Measurements from ENCODE around the gene MAGOHB.
A peak's percentile ranks its signal among the peaks of the same experiment; 100 is the strongest.
"Not testable (repeated sequence)": the region's sequence is repeated elsewhere in the genome, so short reads cannot be mapped to it uniquely, and the experiment has no call there.

Gene MAGOHB

DNA sequence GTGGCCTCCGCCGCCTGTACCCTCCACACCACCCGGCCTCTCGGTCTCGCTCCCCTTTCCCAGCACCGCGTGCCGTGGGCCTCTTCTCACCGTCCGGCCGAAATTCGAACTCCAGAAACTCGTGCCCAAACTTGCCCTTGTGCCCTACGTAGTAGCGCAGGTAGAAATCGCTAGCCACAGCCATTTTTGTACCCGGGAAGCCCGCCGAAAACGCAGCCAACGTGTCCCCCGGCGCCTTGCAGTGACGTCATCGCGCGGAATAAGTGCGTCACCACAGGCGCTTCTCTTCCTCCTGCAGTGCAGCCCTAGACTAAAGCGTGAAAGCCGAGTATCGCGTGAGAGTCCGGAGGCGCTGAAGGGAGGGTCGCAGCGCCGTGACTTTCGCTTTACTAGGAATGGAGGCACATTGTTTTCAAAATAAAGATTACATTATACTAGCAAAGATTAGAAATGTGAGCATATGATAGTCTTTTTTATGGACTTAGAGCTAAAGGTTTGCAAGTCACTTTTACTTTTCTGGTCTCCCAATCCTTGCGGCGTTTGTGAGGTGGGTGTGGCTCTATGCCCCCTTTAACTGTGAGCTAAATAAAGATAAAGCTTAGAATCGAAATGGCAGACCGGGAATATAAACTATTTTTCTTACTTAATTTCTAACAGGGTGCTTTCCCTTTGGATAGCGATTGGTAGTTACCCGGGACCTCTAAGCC, at the start of gene MAGOHB:
MAGOHB (minus strand) TSS at position 261 of the 707 bp plus-strand sequence; CDS start at position 184, 77 bp downstream.
- peak; percentile 95 to 96 for DNase-seq

- no peak for DNase-seq
Observed at GRCh38 chr12:10661338-10661737, 47.9 kb upstream of the MAGOHB start.

GRCh38 chr12:10654003-10654402, 40.6 kb upstream of the MAGOHB start:
- DNase-seq, result no peak

GRCh38 chr12:10652192-10652591, 38.8 kb upstream of the MAGOHB start:
- no peak for DNase-seq

DNA sequence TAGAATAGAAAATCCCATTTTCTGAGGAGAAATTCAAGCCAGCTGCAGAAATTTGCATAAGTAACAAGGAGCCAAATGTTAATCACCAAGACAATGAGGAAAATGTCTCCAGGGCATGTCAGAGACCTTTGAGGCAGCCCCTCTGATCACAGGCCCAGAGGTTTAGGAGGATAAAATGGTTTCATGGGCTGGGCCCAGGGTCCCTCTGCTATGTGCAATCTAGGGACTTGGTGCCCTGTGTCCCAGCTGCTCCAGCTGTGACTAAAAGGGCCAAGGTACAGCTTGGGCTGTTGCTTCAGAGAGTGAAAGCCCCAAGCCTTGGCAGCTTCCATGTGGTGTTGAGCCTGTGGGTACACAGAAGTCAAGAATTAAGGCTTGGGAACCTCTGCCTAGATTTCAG, 33.2 kb upstream of the MAGOHB start:
- not testable (repeated sequence) for DNase-seq

DNA sequence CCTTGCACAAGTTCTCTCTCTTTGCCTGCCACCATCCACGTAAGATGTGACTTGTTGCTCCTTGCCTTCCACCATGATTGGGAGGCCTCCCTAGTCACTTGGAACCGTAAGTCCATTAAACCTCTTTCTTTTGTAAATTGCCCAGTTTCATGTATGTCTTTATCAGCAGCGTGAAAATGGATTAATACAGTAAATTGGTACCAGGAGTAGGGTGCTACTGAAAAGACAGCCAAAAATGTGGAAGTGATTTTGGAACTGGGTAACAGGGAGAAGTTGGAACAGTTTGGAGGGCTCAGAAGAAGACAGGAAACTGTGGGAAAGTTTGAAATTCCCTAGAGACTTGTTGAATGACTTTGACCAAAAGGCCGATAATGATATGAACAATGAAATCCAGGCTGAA, 32.5 kb upstream of the MAGOHB start:
- DNase-seq, result no peak

DNA sequence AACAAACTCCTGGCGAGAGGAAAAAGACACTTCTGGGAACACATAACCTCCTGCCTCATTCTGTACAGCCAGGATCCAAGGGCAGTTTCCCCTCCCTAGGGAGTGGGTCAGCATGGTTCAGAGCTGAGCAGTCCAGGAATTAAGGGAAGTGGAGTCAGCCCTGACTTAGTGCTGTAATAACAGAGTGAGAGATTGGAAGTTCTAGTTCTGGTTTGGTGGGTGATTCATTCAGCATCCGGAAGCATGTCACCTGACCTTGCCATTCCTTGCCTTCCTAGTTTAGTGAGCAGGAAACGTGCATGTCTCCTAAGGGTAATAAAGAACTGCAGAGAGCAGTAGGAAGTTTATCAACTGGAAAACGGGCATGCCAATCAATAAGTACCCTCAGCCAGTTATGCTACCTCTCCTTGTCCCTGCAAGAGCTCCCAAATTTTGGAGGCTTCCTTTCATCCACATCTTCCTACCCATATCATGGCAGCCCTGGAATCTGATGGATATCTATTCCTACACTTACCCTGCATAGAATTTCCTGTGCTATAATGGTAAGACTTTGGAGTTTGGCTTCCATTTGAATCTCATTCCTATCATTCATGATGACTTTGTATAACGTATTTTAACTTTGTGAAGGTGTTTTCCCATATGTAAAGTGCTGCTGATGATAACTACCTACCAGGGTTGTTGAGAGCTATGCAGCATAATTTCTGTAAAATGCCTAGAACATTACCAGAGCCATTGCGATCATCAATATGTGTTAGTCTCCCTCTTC, 28.5 kb upstream of the MAGOHB start:
- no peak for DNase-seq

GRCh38 chr12:10638728-10639127, 25.3 kb upstream of the MAGOHB start:
- no peak for DNase-seq

- no peak for DNase-seq
Observed at GRCh38 chr12:10636611-10637010, 23.2 kb upstream of the MAGOHB start.

DNA sequence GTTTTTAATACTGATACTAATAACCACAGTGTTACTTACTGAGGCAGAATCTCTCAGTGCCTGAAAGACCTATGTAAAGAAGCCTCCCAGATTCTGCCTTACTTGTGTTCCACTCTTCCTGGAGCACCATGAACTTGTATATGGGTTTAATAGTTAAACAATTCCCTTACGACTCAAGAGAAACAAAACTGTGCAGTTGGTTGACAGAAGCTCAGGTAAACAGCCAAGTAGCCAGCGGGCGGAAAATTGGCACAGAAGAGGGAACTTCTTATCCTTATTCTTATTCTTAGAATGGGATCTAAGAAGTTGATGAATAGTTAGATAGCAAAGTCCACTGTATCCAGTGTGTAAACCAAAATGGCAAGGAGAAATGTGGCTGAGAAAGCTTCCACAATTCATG, 22.7 kb upstream of the MAGOHB start:
- DNase-seq, result no peak

- peak in 1 of 2 donors; percentile 26 for DNase-seq
Observed at GRCh38 chr12:10635306-10635705, 21.9 kb upstream of the MAGOHB start.

DNA sequence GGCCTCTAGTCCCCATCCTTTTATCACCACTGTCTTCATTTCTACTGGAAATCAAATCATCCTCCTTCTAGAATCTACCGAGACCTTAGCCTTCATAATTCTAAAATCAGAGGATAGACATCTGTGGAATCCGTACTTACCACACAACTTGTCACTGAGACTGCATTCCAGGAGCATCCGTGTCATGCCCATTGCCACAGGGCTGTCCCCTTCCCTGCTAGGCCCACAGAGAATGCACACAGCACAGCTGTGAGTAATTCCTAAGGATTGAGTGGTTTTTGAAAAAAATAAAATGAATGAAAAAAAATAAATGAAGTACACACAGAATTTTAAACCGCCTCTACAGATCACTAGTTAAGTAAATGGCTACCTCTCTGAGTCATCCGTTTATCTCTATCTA, 21.0 kb upstream of the MAGOHB start:
- DNase-seq, result no peak

GRCh38 chr12:10633541-10633940, 20.1 kb upstream of the MAGOHB start:
- DNase-seq, result no peak

- DNase-seq, result no peak
Observed at GRCh38 chr12:10632226-10632625, 18.8 kb upstream of the MAGOHB start.

- no peak for DNase-seq
Observed at GRCh38 chr12:10624605-10625004, 11.2 kb upstream of the MAGOHB start.

GRCh38 chr12:10623131-10623530, 9.7 kb upstream of the MAGOHB start:
- DNase-seq, result no peak

DNA sequence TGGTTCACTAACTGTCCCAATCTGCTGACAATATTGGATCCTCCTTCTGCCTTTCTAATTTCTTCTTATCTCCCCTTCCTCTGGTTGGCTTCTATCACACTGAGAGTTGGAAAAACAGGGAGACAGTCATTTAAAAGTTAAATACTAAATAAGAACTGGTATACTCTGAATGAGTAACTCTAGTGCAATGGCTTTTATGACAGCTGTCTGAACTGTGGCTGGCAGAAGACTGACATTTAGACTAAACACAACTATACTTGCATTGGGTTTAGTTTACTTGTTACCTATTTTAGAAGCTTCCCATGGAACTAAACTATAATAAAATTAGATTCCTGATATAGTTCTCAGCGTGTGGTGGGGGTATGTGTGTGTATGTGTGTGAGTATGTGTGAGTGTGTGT, 7.9 kb upstream of the MAGOHB start:
- DNase-seq, result no peak

- no peak for DNase-seq
Observed at GRCh38 chr12:10620078-10620779, 6.8 kb upstream of the MAGOHB start.

DNA sequence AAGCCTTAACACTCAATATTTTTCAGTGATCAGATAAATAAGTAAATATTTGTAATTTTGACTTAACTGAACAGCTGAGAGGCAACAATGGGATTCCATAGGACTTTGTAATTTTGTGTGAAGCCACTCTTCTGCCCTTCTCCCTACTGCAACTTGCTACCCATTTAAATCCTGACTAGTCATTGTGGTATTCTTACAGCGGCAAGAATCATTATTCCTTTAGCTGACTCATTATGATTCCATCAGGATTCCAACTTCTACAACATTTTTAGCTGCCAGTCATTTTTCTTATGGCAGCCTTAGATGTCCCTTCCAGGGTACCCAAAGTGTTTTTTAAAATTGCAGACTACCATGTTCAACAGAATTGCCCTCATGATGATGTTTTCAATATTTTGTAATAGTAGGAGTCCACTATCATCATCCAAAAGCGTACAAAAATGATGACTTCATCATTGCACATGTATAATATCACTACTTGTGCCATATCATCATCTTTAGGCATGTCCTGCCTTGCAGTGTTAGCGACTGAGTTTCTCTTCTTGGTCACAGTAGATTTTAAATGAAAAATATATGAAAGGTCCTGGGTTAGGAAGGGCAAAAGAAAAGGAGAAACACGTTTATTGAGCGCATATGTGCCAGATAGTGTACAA, 5.1 kb upstream of the MAGOHB start:
- no peak for DNase-seq

DNA sequence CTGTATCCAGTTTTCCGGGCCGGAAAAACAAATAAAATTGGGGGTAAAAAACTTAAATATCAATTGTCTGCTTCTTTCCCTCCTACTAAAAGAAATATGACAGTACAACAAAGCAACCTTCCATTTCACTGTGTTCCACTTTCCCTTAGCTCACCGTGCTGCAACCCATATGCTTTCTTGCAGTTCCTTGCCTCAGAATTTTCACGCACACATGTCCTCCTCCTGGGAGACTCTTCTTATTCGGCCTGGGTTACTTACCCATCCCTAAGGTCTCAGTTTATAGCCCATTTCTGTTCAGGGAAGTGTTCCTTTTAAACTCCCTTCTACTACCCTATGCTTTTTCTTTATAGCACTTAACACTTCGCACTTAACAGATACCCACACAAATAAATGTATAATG, 4.5 kb upstream of the MAGOHB start:
- DNase-seq, result no peak

GRCh38 chr12:10615532-10615931, 2.1 kb upstream of the MAGOHB start:
- DNase-seq, result no peak

DNA sequence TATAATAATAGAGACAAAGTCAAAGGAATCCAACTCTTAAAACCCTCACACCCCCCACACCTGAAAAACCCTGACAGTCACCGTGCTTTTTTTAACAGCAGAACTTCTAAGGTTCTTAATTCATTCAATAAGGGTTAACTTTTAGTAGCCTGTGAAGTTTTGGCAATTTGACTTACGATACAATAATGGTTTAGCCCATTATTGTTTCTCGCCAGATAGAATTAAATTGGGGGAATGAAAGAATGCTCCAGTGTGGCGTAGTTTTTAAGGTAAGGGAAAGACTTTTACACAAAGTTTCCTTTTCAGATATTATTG, 604 bp upstream of the MAGOHB start:
- no peak for DNase-seq

GRCh38 chr12:10612984-10613348, 443 bp downstream of the MAGOHB start:
- no peak for DNase-seq

DNA sequence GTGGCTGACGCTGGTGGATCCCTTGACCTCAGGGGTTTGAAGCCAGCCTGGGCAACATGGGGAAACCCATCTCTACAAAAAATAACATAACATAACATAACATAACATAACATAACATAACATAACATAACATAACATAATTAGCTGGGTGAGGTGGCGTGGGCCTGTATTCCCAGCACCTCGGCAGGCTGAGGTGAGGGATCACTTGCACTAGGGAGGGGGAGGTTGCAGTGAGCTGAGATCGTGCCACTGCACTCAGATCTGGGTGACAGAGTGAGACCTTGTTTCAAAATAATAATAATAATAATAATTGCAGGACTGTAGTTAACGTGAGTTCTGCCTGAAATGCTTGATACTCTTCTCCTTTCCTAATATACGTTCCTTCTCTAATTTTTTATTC, 1.3 kb downstream of the MAGOHB start:
- DNase-seq, result no peak

All from bone marrow (tissue), 2 donors.